ENCODE results near the gene IAH1. TPM values are rescaled to one million over a fixed set of nuclear protein-coding genes. Genes with fewer than 3 reads are reported as not detected.
"Not testable (repeated sequence)": the region's sequence is repeated elsewhere in the genome, so short reads cannot be mapped to it uniquely, and the experiment has no call there.

The IAH1 gene
- total RNA-seq, 2 experiments from 2014 or later, result 54.8 to 57.3 TPM

DNA sequence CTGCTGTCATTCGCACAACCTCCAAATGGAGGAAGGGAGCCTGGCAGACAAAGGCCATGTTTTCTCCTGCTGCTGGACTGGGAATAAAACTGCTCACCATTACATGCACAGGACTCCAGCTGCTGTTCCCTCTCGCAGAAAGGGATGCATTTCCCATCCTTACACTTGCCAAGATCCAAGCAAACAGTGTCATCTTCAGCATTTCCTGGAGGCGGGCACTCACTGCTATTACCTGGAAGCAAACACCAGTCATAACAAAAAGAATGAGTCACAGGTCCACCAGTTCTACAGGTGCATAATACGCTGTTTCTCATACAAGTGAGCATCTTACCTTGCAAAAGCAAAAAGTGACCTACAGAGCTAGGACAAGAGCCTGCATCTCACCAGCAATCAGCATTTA, 22.7 kb downstream of the IAH1 start:
- no peak overlapping the region for H3K4me3 Mint-ChIP-seq
- intact Hi-C loops (cut with DNase I, micrococcal nuclease), result no loop called here
- H3K9me3 Mint-ChIP-seq, result no peaks in the 10 kb centered on the region
- no peak for ATAC-seq (ENCODE audit: poor library complexity)
- no peak overlapping the region for H3K4me3 ChIP-seq (ENCODE audit: low read length)
- peaks cover 77% of the 10 kb centered on the region for H3K36me3 Mint-ChIP-seq (ENCODE audit: low read depth)
- no peak for TF ChIP-seq CTCF (IDR thresholded peaks at IDR 0.05)
- H3K36me3 ChIP-seq (ENCODE audit: insufficient read depth, low read length), result peaks cover 73% of the 10 kb centered on the region
- no peak overlapping the region for H3K27ac Mint-ChIP-seq
- DNase-seq, result no peak
- ChIA-PET CTCF (no interaction called here), POLR2A (no interaction called here)
- H3K4me1 ChIP-seq (ENCODE audit: insufficient read depth, low read length), result no peaks in the 10 kb centered on the region
- H3K27ac ChIP-seq (ENCODE audit: low read depth in 1 of 2, low read length in 2 of 2), result no peak overlapping the region
- no peaks in the 10 kb centered on the region for H3K27me3 ChIP-seq (ENCODE audit: control insufficient read depth in 1 of 2, insufficient read depth in 2 of 2, low read length in 2 of 2)
- H3K27me3 Mint-ChIP-seq, result no peaks in the 10 kb centered on the region
- no peaks in the 10 kb centered on the region for H3K4me1 Mint-ChIP-seq (ENCODE audit: low read depth)
- no peaks in the 10 kb centered on the region for H3K9me3 ChIP-seq (ENCODE audit: control insufficient read depth in 1 of 2, insufficient read depth in 1 of 2, low read length in 2 of 2)

DNA sequence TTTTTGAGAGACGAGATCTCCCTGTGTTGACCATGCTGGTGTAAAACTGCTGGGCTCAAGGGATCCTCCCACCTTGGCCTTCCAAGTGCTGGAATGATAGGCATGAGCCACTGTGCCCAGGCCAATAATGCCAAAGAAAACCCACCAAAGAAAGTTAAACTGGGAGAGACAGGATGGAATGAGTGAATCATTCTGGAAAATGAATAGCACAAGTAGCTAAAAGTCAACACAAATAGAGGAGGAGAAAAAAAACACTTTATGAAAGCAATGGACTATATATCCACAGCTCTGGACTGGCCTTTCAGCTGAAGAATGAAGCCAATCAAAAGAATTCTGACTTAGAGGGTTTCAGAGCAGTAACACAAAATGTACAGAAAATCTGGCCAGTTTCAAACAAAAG, 23.9 kb downstream of the IAH1 start:
- H3K4me1 Mint-ChIP-seq (ENCODE audit: low read depth), result no peaks in the 10 kb centered on the region
- H3K27me3 Mint-ChIP-seq, result no peaks in the 10 kb centered on the region
- H3K27me3 ChIP-seq (ENCODE audit: control insufficient read depth in 1 of 2, insufficient read depth in 2 of 2, low read length in 2 of 2), result no peaks in the 10 kb centered on the region
- no peaks in the 10 kb centered on the region for H3K9me3 ChIP-seq (ENCODE audit: control insufficient read depth in 1 of 2, insufficient read depth in 1 of 2, low read length in 2 of 2)
- peaks cover 79% of the 10 kb centered on the region for H3K36me3 Mint-ChIP-seq (ENCODE audit: low read depth)
- no peak overlapping the region for H3K27ac Mint-ChIP-seq
- no peaks in the 10 kb centered on the region for H3K4me1 ChIP-seq (ENCODE audit: insufficient read depth, low read length)
- H3K4me3 ChIP-seq (ENCODE audit: low read length), result no peak overlapping the region
- ATAC-seq (ENCODE audit: poor library complexity) (no peak), DNase-seq (no peak)
- ChIA-PET CTCF (no interaction called here), POLR2A (no interaction called here)
- H3K27ac ChIP-seq (ENCODE audit: low read depth in 1 of 2, low read length in 2 of 2), result no peak overlapping the region
- no peak for TF ChIP-seq CTCF (IDR thresholded peaks at IDR 0.05)
- no peak overlapping the region for H3K4me3 Mint-ChIP-seq
- H3K9me3 Mint-ChIP-seq, result no peaks in the 10 kb centered on the region
- intact Hi-C loops (cut with DNase I, micrococcal nuclease), result no loop called here
- H3K36me3 ChIP-seq (ENCODE audit: insufficient read depth, low read length), result peaks cover 68% of the 10 kb centered on the region

GRCh38 chr2:9508931-9509330, 34.6 kb downstream of the IAH1 start:
- TF ChIP-seq CTCF (IDR thresholded peaks at IDR 0.05), result no peak
- no peaks in the 10 kb centered on the region for H3K27me3 ChIP-seq (ENCODE audit: control insufficient read depth in 1 of 2, insufficient read depth in 2 of 2, low read length in 2 of 2)
- ChIA-PET POLR2A (no interaction called here), CTCF (interaction anchor here (1.1 kb wide), 1 partner anchor 48 kb away, joined by 3 read pairs; no protein-coding TSS in a partner anchor)
- H3K4me1 ChIP-seq (ENCODE audit: insufficient read depth, low read length), result no peaks in the 10 kb centered on the region
- H3K36me3 ChIP-seq (ENCODE audit: insufficient read depth, low read length), result peaks cover 68% of the 10 kb centered on the region
- H3K27ac ChIP-seq (ENCODE audit: low read depth in 1 of 2, low read length in 2 of 2), result no peak overlapping the region
- no peak overlapping the region for H3K27ac Mint-ChIP-seq
- intact Hi-C loops (cut with DNase I, micrococcal nuclease), result no loop called here
- no peak overlapping the region for H3K4me3 ChIP-seq (ENCODE audit: low read length)
- H3K4me1 Mint-ChIP-seq (ENCODE audit: low read depth), result no peaks in the 10 kb centered on the region
- no peaks in the 10 kb centered on the region for H3K27me3 Mint-ChIP-seq
- H3K9me3 Mint-ChIP-seq, result no peaks in the 10 kb centered on the region
- no peak overlapping the region for H3K4me3 Mint-ChIP-seq
- ATAC-seq (ENCODE audit: poor library complexity) (no peak), DNase-seq (no peak)
- H3K36me3 Mint-ChIP-seq (ENCODE audit: low read depth), result peaks cover 78% of the 10 kb centered on the region
- no peaks in the 10 kb centered on the region for H3K9me3 ChIP-seq (ENCODE audit: control insufficient read depth in 1 of 2, insufficient read depth in 1 of 2, low read length in 2 of 2)

DNA sequence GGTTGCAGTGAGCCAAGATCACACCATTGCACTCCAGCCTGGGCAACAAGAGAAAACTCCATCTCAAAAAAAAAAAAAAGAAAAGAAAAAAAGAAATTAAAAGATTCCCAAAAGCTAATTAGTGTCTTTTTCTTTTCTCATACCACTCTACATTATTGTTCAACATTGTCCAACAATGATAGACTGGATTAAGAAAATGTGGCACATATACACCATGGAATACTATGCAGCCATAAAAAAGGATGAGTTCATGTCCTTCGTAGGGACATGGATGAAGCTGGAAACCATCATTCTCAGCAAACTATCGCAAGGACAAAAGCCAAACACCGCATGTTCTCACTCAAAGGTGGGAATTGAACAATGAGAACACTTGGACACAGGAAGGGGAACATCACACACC, 39.6 kb downstream of the IAH1 start:
- CTCF ChIA-PET; H3K9me3 Mint-ChIP-seq; H3K4me3 Mint-ChIP-seq; H3K4me1 ChIP-seq (ENCODE audit: insufficient read depth, low read length); H3K27ac Mint-ChIP-seq; H3K27ac ChIP-seq (ENCODE audit: low read depth in 1 of 2, low read length in 2 of 2); H3K9me3 ChIP-seq (ENCODE audit: control insufficient read depth in 1 of 2, insufficient read depth in 1 of 2, low read length in 2 of 2); H3K4me1 Mint-ChIP-seq (ENCODE audit: low read depth); DNase-seq; H3K27me3 Mint-ChIP-seq; H3K4me3 ChIP-seq (ENCODE audit: low read length); intact Hi-C loops (cut with DNase I, micrococcal nuclease); ATAC-seq (ENCODE audit: poor library complexity); H3K27me3 ChIP-seq (ENCODE audit: control insufficient read depth in 1 of 2, insufficient read depth in 2 of 2, low read length in 2 of 2): not testable (repeated sequence)
- peaks cover 68% of the 10 kb centered on the region for H3K36me3 Mint-ChIP-seq (ENCODE audit: low read depth)
- POLR2A ChIA-PET, result interaction anchor here (1.1 kb wide), 1 partner anchor 12 kb away, joined by 4 read pairs; no protein-coding TSS in a partner anchor
- peaks cover 71% of the 10 kb centered on the region for H3K36me3 ChIP-seq (ENCODE audit: insufficient read depth, low read length)
